Activated T-cell treated with anti-CD3 and anti-CD28 coated beads, Interleukin-2, amount 50 U/mL, for 72 hours (primary cell): ENCODE results near the gene CLHC1. TPM values are rescaled to one million over a fixed set of nuclear protein-coding genes. Genes with fewer than 3 reads are reported as not detected.
"Not testable (repeated sequence)": the region's sequence is repeated elsewhere in the genome, so short reads cannot be mapped to it uniquely, and the experiment has no call there.

ENCODE experiments used
- ATAC-seq, 2 donors: fragments of 150-1000 bp; cut with Tn5 transposase; replicated peaks in 1 of 2; 2 replicates each; pipeline ENCODE4 v1.10.0; 2021; ENCODE audit warnings: moderate library complexity in 2 of 2, mild to moderate bottlenecking in 1 of 2
- DNase-seq, 2 donors: peaks; one replicate each; pipeline ENCODE4 v3.0.0; 2021 to 2022; ENCODE audit warnings: mixed read lengths in 1 of 2
- H3K27ac Mint-ChIP-seq: one replicate; pipeline ENCODE4 v1.8.0; 2022; ENCODE audit warnings: mild to moderate bottlenecking, moderate library complexity, mixed read lengths
- H3K27me3 Mint-ChIP-seq: one replicate; pipeline ENCODE4 v1.8.0; 2022; ENCODE audit warnings: low read depth, mixed read lengths
- H3K36me3 Mint-ChIP-seq, 2 donors: one replicate each; pipeline ENCODE4 v1.8.0; 2022; ENCODE audit warnings: mixed read lengths in 2 of 2, mild to moderate bottlenecking in 1 of 2; ENCODE audit not compliant: insufficient read depth in 2 of 2
- H3K4me1 Mint-ChIP-seq: one replicate; pipeline ENCODE4 v1.8.0; 2022; ENCODE audit warnings: low read depth, mixed read lengths
- H3K4me3 Mint-ChIP-seq, 2 donors: one replicate each; pipeline ENCODE4 v1.8.0; 2022; ENCODE audit warnings: mild to moderate bottlenecking in 2 of 2, mixed read lengths in 2 of 2, moderate library complexity in 2 of 2
- H3K9me3 Mint-ChIP-seq, 2 donors: one replicate each; pipeline ENCODE4 v1.8.0; 2022; ENCODE audit warnings: mixed read lengths in 2 of 2
- total RNA-seq, 2 donors: library from RNA; stranded (reverse); gene quantifications; one replicate each; pipeline ENCODE4 v1.2.3, GENCODE V29; 2022

CLHC1 gene
- total RNA-seq, 2 donors from 2014 or later, result 12.3 to 15.5 TPM

GRCh38 chr2:55151733-55152433 is 80.2 kb downstream of the CLHC1 start:
- Mint-ChIP-seq H3K4me3 (no peak overlapping the region), H3K4me1 (no peaks in the 10 kb centered on the region), H3K27ac (no peak overlapping the region), H3K27me3 (no peaks in the 10 kb centered on the region), H3K36me3 (no peaks in the 10 kb centered on the region), H3K9me3 (no peaks in the 10 kb centered on the region)
- no peak for DNase-seq
- ATAC-seq, result no peak

GRCh38 chr2:55150834-55151233 is 81.3 kb downstream of the CLHC1 start:
- no peaks in the 10 kb centered on the region for H3K4me1 Mint-ChIP-seq
- DNase-seq (no peak), ATAC-seq (no peak)
- no peak overlapping the region for H3K27ac Mint-ChIP-seq
- H3K4me3 Mint-ChIP-seq, result no peak overlapping the region
- no peaks in the 10 kb centered on the region for H3K27me3 Mint-ChIP-seq
- H3K36me3 Mint-ChIP-seq, result no peaks in the 10 kb centered on the region
- H3K9me3 Mint-ChIP-seq, result no peaks in the 10 kb centered on the region

GRCh38 chr2:55148269-55148668 is 83.8 kb downstream of the CLHC1 start:
- no peaks in the 10 kb centered on the region for H3K27me3 Mint-ChIP-seq
- no peaks in the 10 kb centered on the region for H3K36me3 Mint-ChIP-seq
- no peak overlapping the region for H3K27ac Mint-ChIP-seq
- no peaks in the 10 kb centered on the region for H3K9me3 Mint-ChIP-seq
- DNase-seq (no peak), ATAC-seq (no peak)
- no peak overlapping the region for H3K4me3 Mint-ChIP-seq
- H3K4me1 Mint-ChIP-seq, result no peaks in the 10 kb centered on the region

GRCh38 chr2:55147531-55147930 is 84.6 kb downstream of the CLHC1 start:
- Mint-ChIP-seq H3K27ac (no peak overlapping the region), H3K4me1 (no peaks in the 10 kb centered on the region), H3K4me3 (no peak overlapping the region), H3K9me3 (no peaks in the 10 kb centered on the region), H3K27me3 (no peaks in the 10 kb centered on the region), H3K36me3 (no peaks in the 10 kb centered on the region)
- no peak for ATAC-seq
- no peak for DNase-seq

GRCh38 chr2:55147041-55147440 is 85.1 kb downstream of the CLHC1 start:
- Mint-ChIP-seq H3K4me1 (peaks cover 4% of the 10 kb centered on the region), H3K9me3 (no peaks in the 10 kb centered on the region), H3K27me3 (no peaks in the 10 kb centered on the region), H3K4me3 (no peak overlapping the region), H3K36me3 (no peaks in the 10 kb centered on the region), H3K27ac (no peak overlapping the region)
- ATAC-seq, result no peak
- no peak for DNase-seq

GRCh38 chr2:55146263-55146662 is 85.8 kb downstream of the CLHC1 start:
- ATAC-seq, result no peak
- no peaks in the 10 kb centered on the region for H3K9me3 Mint-ChIP-seq
- no peak for DNase-seq
- H3K36me3 Mint-ChIP-seq, result no peaks in the 10 kb centered on the region
- H3K27me3 Mint-ChIP-seq, result no peaks in the 10 kb centered on the region
- H3K27ac Mint-ChIP-seq, result no peak overlapping the region
- peaks cover 10% of the 10 kb centered on the region for H3K4me1 Mint-ChIP-seq
- H3K4me3 Mint-ChIP-seq, result no peak overlapping the region

- Mint-ChIP-seq H3K4me1 (peaks cover 10% of the 10 kb centered on the region), H3K36me3 (no peaks in the 10 kb centered on the region), H3K9me3 (no peaks in the 10 kb centered on the region), H3K27me3 (no peaks in the 10 kb centered on the region), H3K4me3 (no peak overlapping the region), H3K27ac (no peak overlapping the region)
- no peak for DNase-seq
- ATAC-seq, result no peak
Observed at GRCh38 chr2:55144922-55145820, 86.9 kb downstream of the CLHC1 start.

GRCh38 chr2:55143706-55144105 is 88.4 kb downstream of the CLHC1 start:
- H3K4me3 Mint-ChIP-seq, H3K36me3 Mint-ChIP-seq, H3K27me3 Mint-ChIP-seq, H3K9me3 Mint-ChIP-seq, DNase-seq, H3K27ac Mint-ChIP-seq, ATAC-seq: not testable (repeated sequence)
- H3K4me1 Mint-ChIP-seq, result peaks cover 10% of the 10 kb centered on the region

GRCh38 chr2:55142518-55142917 is 89.6 kb downstream of the CLHC1 start:
- no peaks in the 10 kb centered on the region for H3K9me3 Mint-ChIP-seq
- no peaks in the 10 kb centered on the region for H3K27me3 Mint-ChIP-seq
- DNase-seq, result no peak
- no peak for ATAC-seq
- peaks cover 10% of the 10 kb centered on the region for H3K4me1 Mint-ChIP-seq
- no peak overlapping the region for H3K27ac Mint-ChIP-seq
- no peak overlapping the region for H3K4me3 Mint-ChIP-seq
- no peaks in the 10 kb centered on the region for H3K36me3 Mint-ChIP-seq

GRCh38 chr2:55141572-55142413 is 90.3 kb downstream of the CLHC1 start:
- Mint-ChIP-seq H3K27ac (peak overlapping the region; percentile 4), H3K4me3 (no peak overlapping the region), H3K36me3 (no peaks in the 10 kb centered on the region), H3K4me1 (peaks cover 10% of the 10 kb centered on the region), H3K9me3 (no peaks in the 10 kb centered on the region), H3K27me3 (no peaks in the 10 kb centered on the region)
- peak in 1 of 2 donors; percentile 28 for ATAC-seq
- DNase-seq, result no peak

- H3K4me3 Mint-ChIP-seq, result no peak overlapping the region
- peaks cover 10% of the 10 kb centered on the region for H3K4me1 Mint-ChIP-seq
- H3K27ac Mint-ChIP-seq, result no peak overlapping the region
- H3K27me3 Mint-ChIP-seq, result no peaks in the 10 kb centered on the region
- H3K36me3 Mint-ChIP-seq, result no peaks in the 10 kb centered on the region
- ATAC-seq (no peak), DNase-seq (no peak)
- no peaks in the 10 kb centered on the region for H3K9me3 Mint-ChIP-seq
Observed at GRCh38 chr2:55140316-55141219, 91.5 kb downstream of the CLHC1 start.

- H3K27ac Mint-ChIP-seq, result no peak overlapping the region
- ATAC-seq (no peak), DNase-seq (no peak)
- H3K27me3 Mint-ChIP-seq, result no peaks in the 10 kb centered on the region
- H3K4me3 Mint-ChIP-seq, result no peak overlapping the region
- H3K4me1 Mint-ChIP-seq, result peaks cover 16% of the 10 kb centered on the region
- no peaks in the 10 kb centered on the region for H3K36me3 Mint-ChIP-seq
- H3K9me3 Mint-ChIP-seq, result no peaks in the 10 kb centered on the region
Observed at GRCh38 chr2:55139305-55139704, 92.8 kb downstream of the CLHC1 start.
